Measurements from ENCODE around the gene AZU1. TPM values are rescaled to one million over a fixed set of nuclear protein-coding genes. Genes with fewer than 3 reads are reported as not detected.

Gene AZU1
- total RNA-seq, 1 donor from 2014 or later = 0.75 TPM

DNA sequence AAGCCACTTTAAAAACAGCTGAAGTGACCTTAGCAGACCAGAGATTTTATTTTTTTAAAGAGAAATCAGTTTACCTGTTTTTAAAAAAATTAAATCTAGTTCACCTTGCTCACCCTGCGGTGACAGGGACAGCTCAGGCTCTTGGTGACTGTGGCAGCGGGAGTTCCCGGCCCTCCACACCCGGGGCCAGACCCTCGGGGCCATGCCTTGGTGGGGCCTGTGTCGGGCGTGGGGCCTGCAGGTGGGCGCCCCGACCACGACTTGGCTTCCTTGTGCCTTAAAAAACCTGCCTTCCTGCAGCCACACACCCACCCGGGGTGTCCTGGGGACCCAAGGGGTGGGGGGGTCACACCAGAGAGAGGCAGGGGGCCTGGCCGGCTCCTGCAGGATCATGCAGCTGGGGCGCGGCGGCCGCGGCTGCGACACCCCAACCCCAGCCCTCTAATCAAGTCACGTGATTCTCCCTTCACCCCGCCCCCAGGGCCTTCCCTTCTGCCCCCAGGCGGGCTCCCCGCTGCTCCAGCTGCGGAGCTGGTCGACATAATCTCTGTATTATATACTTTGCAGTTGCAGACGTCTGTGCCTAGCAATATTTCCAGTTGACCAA, 16.7 kb upstream of the AZU1 start:
- DNase-seq = peak; percentile 59
- Histone ChIP-seq H3K27ac (no peak overlapping the region), H3K36me3 (peaks cover 62% of the 10 kb centered on the region), H3K9me3 (no peaks in the 10 kb centered on the region), H3K4me3 (no peak overlapping the region), H3K27me3 (no peaks in the 10 kb centered on the region), H3K4me1 (no peaks in the 10 kb centered on the region)
- intact Hi-C loops (cut with DNase I) = no loop called here
- no peak for ATAC-seq
- TF ChIP-seq, protein P1, sequence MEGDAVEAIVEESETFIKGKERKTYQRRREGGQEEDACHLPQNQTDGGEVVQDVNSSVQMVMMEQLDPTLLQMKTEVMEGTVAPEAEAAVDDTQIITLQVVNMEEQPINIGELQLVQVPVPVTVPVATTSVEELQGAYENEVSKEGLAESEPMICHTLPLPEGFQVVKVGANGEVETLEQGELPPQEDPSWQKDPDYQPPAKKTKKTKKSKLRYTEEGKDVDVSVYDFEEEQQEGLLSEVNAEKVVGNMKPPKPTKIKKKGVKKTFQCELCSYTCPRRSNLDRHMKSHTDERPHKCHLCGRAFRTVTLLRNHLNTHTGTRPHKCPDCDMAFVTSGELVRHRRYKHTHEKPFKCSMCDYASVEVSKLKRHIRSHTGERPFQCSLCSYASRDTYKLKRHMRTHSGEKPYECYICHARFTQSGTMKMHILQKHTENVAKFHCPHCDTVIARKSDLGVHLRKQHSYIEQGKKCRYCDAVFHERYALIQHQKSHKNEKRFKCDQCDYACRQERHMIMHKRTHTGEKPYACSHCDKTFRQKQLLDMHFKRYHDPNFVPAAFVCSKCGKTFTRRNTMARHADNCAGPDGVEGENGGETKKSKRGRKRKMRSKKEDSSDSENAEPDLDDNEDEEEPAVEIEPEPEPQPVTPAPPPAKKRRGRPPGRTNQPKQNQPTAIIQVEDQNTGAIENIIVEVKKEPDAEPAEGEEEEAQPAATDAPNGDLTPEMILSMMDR (IDR thresholded peaks at IDR 0.05) = no peak

DNA sequence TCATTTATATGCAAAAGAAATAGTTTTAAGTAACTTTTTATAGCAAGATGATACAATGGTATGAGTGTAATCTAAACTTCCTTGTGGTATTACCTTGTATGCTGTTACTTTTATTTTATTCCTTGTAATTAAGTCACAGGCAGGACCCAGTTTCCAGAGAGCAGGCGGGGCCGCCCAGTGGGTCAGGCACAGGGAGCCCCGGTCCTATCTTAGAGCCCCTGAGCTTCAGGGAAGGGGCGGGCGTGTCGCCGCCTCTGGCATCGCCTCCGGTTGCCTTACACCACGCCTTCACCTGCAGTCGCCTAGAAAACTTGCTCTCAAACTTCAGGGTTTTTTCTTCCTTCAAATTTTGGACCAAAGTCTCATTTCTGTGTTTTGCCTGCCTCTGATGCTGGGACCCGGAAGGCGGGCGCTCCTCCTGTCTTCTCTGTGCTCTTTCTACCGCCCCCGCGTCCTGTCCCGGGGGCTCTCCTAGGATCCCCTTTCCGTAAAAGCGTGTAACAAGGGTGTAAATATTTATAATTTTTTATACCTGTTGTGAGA, 16.1 kb upstream of the AZU1 start:
- Histone ChIP-seq H3K9me3 (no peaks in the 10 kb centered on the region), H3K36me3 (peaks cover 56% of the 10 kb centered on the region), H3K4me1 (no peaks in the 10 kb centered on the region), H3K27ac (no peak overlapping the region), H3K27me3 (no peaks in the 10 kb centered on the region), H3K4me3 (no peak overlapping the region)
- TF ChIP-seq, protein P1 (IDR thresholded peaks at IDR 0.05) = no peak
- ATAC-seq (no peak), DNase-seq (peak; percentile 37)
- intact Hi-C loops (cut with DNase I) = no loop called here

DNA sequence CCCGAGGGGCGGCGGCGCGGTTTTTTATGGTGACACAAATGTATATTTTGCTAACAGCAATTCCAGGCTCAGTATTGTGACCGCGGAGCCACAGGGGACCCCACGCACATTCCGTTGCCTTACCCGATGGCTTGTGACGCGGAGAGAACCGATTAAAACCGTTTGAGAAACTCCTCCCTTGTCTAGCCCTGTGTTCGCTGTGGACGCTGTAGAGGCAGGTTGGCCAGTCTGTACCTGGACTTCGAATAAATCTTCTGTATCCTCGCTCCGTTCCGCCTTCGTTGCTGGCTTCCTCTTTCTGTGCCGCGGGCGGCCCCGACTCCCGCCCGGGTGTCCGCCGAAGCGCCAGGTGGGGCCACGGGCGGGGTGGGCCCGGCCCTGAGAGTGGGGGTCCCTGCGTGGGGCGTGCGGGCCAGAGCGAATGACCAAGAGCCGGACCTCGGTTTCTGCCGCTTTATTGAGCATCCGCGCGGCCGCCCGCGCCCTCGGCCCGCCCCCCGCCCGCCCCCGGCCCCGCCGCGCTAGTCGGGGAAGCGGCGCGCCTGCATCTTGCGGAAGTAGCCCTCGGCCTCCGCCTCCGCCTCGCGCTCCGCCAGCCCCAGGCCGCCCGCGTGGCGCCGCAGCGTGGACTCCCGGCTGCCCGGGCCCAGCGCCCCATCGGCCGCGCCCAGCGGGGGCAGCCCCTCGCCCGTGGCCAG, 15.4 kb upstream of the AZU1 start:
- no peak for DNase-seq
- H3K36me3 ChIP-seq = peaks cover 50% of the 10 kb centered on the region
- intact Hi-C loops (cut with DNase I) = no loop called here

DNA sequence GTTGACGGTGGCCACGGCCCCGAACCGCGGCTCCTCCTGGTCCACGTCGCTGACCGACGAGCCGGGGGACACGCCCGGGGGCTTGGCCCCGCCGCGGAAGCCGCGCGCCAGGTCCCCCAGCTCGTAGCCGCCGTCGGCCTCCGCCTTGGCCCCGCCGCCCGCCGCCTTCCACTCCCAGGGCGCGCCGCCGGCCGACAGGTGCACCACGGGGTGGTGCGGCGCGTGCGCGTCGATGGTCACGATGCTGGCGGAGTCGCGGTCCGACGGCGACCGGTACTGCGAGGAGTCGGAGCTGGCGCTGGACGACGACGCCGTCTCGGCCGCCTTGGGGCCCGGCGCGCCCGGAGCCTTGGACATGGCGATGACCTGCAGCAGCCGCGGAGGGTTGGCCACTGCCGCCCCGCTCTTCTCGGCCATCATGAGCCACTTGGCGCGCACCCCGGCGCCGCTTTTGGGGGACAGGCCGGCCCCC, 14.9 kb upstream of the AZU1 start:
- H3K27me3 ChIP-seq = no peaks in the 10 kb centered on the region
- no peaks in the 10 kb centered on the region for H3K4me1 ChIP-seq
- H3K27ac ChIP-seq = no peak overlapping the region
- TF ChIP-seq, protein P1 (IDR thresholded peaks at IDR 0.05) = no peak
- no peak overlapping the region for H3K4me3 ChIP-seq
- DNase-seq = no peak
- ATAC-seq = no peak
- peaks cover 44% of the 10 kb centered on the region for H3K36me3 ChIP-seq
- no peaks in the 10 kb centered on the region for H3K9me3 ChIP-seq
- intact Hi-C loops (cut with DNase I) = no loop called here

More for the DNA sequence above, 15.4 kb upstream of the AZU1 start:
- Histone ChIP-seq H3K27ac (no peak overlapping the region), H3K4me3 (no peak overlapping the region), H3K4me1 (no peaks in the 10 kb centered on the region), H3K27me3 (no peaks in the 10 kb centered on the region), H3K9me3 (no peaks in the 10 kb centered on the region)
- no peak for ATAC-seq
- TF ChIP-seq, protein P1 (IDR thresholded peaks at IDR 0.05) = no peak

DNA sequence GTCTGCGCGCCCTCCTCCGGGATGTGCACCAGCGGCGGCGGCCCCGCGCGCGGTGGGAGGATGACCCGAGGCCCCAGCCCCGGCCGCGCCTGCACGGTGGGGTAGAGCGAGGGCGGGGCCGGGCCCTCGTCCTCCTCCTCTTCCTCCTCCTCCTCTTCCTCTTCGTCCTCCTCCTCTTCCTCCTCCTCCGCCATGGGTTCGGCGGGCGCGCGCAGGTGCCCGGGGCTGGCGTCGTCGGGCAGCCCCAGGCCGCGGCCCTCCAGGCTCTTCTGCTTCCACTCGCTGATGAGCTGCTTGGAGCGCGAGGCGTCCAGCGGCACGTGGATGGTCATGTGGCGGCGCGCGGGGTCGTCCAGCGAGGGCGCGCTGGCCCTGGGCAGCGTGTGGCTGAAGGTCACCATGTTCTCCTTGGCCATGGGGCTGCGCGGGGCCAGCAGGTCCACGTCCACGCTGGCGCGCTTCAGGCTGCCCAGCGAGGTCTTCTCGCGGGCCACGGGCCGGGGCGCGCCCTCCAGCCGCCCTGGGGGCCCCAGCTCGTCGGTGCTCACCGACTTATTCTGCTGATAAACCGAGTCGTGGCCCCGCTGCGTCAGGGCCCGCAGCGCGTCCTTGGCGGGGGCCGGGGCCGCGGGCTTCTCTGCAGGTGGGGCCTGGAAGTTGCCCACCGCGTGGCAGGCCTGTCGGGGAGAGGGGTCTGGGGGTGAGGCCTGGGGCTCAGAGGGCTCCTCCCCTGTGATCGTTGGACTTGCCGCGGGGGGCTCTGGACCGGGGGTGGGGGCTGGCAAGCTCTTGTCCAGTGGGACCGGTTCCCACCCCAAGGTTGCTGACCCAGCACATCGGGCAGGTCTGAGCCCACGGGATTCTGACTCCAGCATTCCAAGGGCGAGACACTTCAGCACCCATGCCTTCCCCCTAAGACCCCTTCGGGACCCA, 14.2 kb upstream of the AZU1 start:
- ATAC-seq (peak; percentile 7), DNase-seq (no peak)
- no peak overlapping the region for H3K27ac ChIP-seq
- H3K9me3 ChIP-seq = no peaks in the 10 kb centered on the region
- no peaks in the 10 kb centered on the region for H3K4me1 ChIP-seq
- no peaks in the 10 kb centered on the region for H3K27me3 ChIP-seq
- peaks cover 37% of the 10 kb centered on the region for H3K36me3 ChIP-seq
- TF ChIP-seq, protein P1 (IDR thresholded peaks at IDR 0.05) = no peak
- H3K4me3 ChIP-seq = no peak overlapping the region
- intact Hi-C loops (cut with DNase I) = no loop called here
